ENCODE data around the gene FXYD2. TPM values are rescaled to one million over a fixed set of nuclear protein-coding genes. Genes with fewer than 3 reads are reported as not detected.

FXYD2 gene
- total RNA-seq, 2 donors from 2014 or later, result 3.0 TPM

DNA sequence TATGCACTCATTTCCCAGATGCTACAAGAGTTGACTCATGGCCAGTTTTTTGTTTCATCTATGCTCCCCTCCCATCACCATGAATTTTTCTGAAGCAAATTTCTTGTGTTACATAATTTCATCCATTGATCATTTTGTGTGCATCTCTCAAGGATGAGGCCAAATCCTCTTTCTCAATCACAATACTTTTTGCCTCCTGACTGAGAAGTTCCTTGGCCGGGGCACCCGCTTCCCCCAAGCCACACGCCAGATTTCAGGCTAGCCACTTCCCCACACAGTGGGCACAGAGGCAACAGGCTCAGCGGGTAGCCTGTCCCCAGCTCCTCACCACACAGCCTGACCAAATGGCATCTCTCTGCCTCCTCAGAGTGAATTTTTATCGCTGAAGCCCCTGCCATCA is 17.7 kb downstream of the FXYD2 start:
- H3K9me3 Mint-ChIP-seq, result no peaks in the 10 kb centered on the region
- peaks cover 27% of the 10 kb centered on the region for H3K4me1 Mint-ChIP-seq
- Histone ChIP-seq H3K27ac (ENCODE audit: low read depth, low read length) (no peak overlapping the region), H3K9me3 (ENCODE audit: control insufficient read depth, low read length) (no peaks in the 10 kb centered on the region), H3K36me3 (ENCODE audit: control insufficient read depth, insufficient read depth, low read length) (no peaks in the 10 kb centered on the region), H3K27me3 (ENCODE audit: control insufficient read depth, insufficient read depth, low read length, poor library complexity, severe bottlenecking) (peaks cover 10% of the 10 kb centered on the region), H3K4me3 (ENCODE audit: low read length) (no peak overlapping the region), H3K9ac (ENCODE audit: extremely low read depth, low read length, poor library complexity, severe bottlenecking) (no peak overlapping the region), H3K4me1 (ENCODE audit: control insufficient read depth, insufficient read depth, low read length) (peaks cover 2% of the 10 kb centered on the region)
- no peak overlapping the region for H3K4me3 Mint-ChIP-seq
- H3K27me3 Mint-ChIP-seq (ENCODE audit: insufficient read depth), result peaks cover 2% of the 10 kb centered on the region
- TF ChIP-seq CTCF (conservative IDR thresholded peaks at IDR 0.05), result no peak
- peaks cover 28% of the 10 kb centered on the region for H3K36me3 Mint-ChIP-seq (ENCODE audit: low read depth)
- no peak for DNase-seq
- 93% methylated on average over 5 of the region's 5 CpGs; no CpG with 5 or more reads in 1 of the 2 experiments for WGBS, 2 experiments (ENCODE audit: insufficient coverage in 1 of 2, insufficient read length in 1 of 2)
- no peak overlapping the region for H3K27ac Mint-ChIP-seq

GRCh38 chr11:117805045-117805444 is 19.5 kb downstream of the FXYD2 start:
- peaks cover 11% of the 10 kb centered on the region for H3K4me1 Mint-ChIP-seq
- Histone ChIP-seq H3K4me3 (ENCODE audit: low read length) (no peak overlapping the region), H3K27me3 (ENCODE audit: control insufficient read depth, insufficient read depth, low read length, poor library complexity, severe bottlenecking) (peaks cover 15% of the 10 kb centered on the region), H3K9me3 (ENCODE audit: control insufficient read depth, low read length) (no peaks in the 10 kb centered on the region), H3K4me1 (ENCODE audit: control insufficient read depth, insufficient read depth, low read length) (peaks cover 2% of the 10 kb centered on the region), H3K27ac (ENCODE audit: low read depth, low read length) (no peak overlapping the region), H3K36me3 (ENCODE audit: control insufficient read depth, insufficient read depth, low read length) (no peaks in the 10 kb centered on the region), H3K9ac (ENCODE audit: extremely low read depth, low read length, poor library complexity, severe bottlenecking) (no peak overlapping the region)
- H3K27me3 Mint-ChIP-seq (ENCODE audit: insufficient read depth), result peaks cover 4% of the 10 kb centered on the region
- TF ChIP-seq CTCF (conservative IDR thresholded peaks at IDR 0.05), result no peak
- no peak overlapping the region for H3K27ac Mint-ChIP-seq
- no peak overlapping the region for H3K4me3 Mint-ChIP-seq
- 95% methylated on average over 1 of the region's 1 CpG; no CpG with 5 or more reads in 1 of the 2 experiments for WGBS, 2 experiments (ENCODE audit: insufficient coverage in 1 of 2, insufficient read length in 1 of 2)
- peaks cover 28% of the 10 kb centered on the region for H3K36me3 Mint-ChIP-seq (ENCODE audit: low read depth)
- H3K9me3 Mint-ChIP-seq, result no peaks in the 10 kb centered on the region
- no peak for DNase-seq

DNA sequence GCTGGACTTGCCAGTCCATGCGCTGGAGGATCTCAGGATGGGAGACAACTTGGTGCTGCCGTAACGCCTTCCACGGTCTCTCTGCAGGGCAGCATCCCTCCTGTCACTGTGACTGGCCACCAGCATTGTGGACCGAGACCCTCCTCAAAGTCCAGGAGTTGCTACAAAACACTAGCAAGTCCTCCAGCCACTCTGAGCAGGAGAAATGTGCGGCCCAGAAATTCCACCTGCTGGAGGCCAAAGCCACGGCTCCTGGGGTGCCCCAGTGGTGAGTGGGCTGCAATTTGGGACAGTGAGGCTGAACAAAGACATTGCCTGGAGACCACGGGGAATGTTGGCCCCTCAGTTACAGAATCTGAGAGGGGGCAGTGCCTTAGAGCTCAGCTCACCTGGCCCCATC is 20.6 kb downstream of the FXYD2 start:
- H3K9ac ChIP-seq (ENCODE audit: extremely low read depth, low read length, poor library complexity, severe bottlenecking), result no peak overlapping the region
- Mint-ChIP-seq H3K36me3 (ENCODE audit: low read depth) (peaks cover 28% of the 10 kb centered on the region), H3K4me1 (peaks cover 6% of the 10 kb centered on the region), H3K9me3 (no peaks in the 10 kb centered on the region), H3K27ac (no peak overlapping the region), H3K27me3 (ENCODE audit: insufficient read depth) (peaks cover 14% of the 10 kb centered on the region), H3K4me3 (no peak overlapping the region)
- DNase-seq, result no peak
- H3K9me3 ChIP-seq (ENCODE audit: control insufficient read depth, low read length), result no peaks in the 10 kb centered on the region
- WGBS, 2 experiments (ENCODE audit: insufficient coverage in 1 of 2, insufficient read length in 1 of 2), result 95 to 100% methylated on average over 6 to 8 of the region's 8 CpGs
- no peaks in the 10 kb centered on the region for H3K4me1 ChIP-seq (ENCODE audit: control insufficient read depth, insufficient read depth, low read length)
- H3K36me3 ChIP-seq (ENCODE audit: control insufficient read depth, insufficient read depth, low read length), result no peaks in the 10 kb centered on the region
- no peak overlapping the region for H3K4me3 ChIP-seq (ENCODE audit: low read length)
- peaks cover 26% of the 10 kb centered on the region for H3K27me3 ChIP-seq (ENCODE audit: control insufficient read depth, insufficient read depth, low read length, poor library complexity, severe bottlenecking)
- no peak for TF ChIP-seq CTCF (conservative IDR thresholded peaks at IDR 0.05)
- H3K27ac ChIP-seq (ENCODE audit: low read depth, low read length), result no peak overlapping the region
